HL-60 (cell line): ENCODE results near the gene CHRM5.

Experiments used
- CTCF ChIP-seq: IDR thresholded peaks from one replicate; pipeline ENCODE4 v1.5.1; 2011; ENCODE audit warnings: low read length, control low read depth, inconsistent platforms; ENCODE audit not compliant: insufficient read depth
- POLR2AphosphoS5 ChIP-seq: IDR thresholded peaks from 2 replicates; pipeline ENCODE4 v1.6.1; 2012; ENCODE audit warnings: low read depth
- SPI1 ChIP-seq: IDR thresholded peaks from 2 replicates; pipeline ENCODE4 v1.6.1; 2012; ENCODE audit warnings: low read depth, mild to moderate bottlenecking, borderline replicate concordance

DNA sequence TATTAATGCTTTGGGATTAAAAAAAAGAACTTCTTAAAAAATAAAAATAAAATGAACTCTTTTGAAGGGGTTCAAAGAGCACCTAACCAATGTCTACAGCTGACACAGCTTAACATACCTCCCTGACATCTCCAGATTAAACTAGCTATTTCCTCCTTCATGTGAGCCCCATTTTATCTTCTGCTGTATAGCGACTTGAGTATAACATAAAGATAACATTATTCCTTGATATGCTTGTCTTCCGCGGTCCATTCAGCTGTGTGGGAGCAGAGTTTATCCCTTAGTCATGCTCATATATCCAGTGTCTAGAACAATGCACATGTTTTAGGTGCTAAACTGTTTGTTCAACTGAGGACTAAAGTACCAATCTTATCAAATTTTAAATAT lies 7.8 kb upstream of the CHRM5 start:
- no peak for TF ChIP-seq CTCF
- TF ChIP-seq POLR2AphosphoS5 = no peak
- TF ChIP-seq SPI1 = no peak
